ENCODE measurements around the gene LRRIQ3. TPM values are rescaled to one million over a fixed set of nuclear protein-coding genes. Genes with fewer than 3 reads are reported as not detected.
A peak's percentile ranks its signal among the peaks of the same experiment; 100 is the strongest.

Gene LRRIQ3
- total RNA-seq, 1 experiment from 2014 or later: 0.26 TPM

DNA sequence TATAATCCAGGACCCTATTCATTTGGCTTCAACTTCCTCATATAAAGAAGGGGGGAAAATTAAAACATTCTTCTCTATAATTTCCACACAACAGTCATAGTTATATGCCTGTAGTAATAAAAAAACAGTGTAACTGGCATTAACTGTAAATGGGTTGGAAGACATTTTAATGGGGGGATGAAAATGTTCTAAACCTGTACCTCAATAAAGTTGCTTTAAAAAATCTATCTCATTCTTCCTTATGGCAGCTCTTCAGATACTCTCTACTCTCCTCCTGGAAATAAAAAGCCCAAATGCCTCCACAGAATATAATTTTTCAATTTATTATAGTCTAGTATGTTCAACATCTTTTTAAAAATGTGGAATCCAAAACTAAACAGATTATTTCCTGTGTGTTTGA, 2.6 kb downstream of the LRRIQ3 start:
- H3K27me3 Mint-ChIP-seq (ENCODE audit: low read depth): peaks cover 2% of the 10 kb centered on the region

More for the DNA sequence above, 2.6 kb downstream of the LRRIQ3 start:
- Histone ChIP-seq H2BK5ac (ENCODE audit: insufficient read length, low read length) (no peak overlapping the region), H2BK20ac (ENCODE audit: low read depth, low read length, poor library complexity, severe bottlenecking) (no peak overlapping the region), H3K9me3 (ENCODE audit: control insufficient read depth, low read depth, low read length) (no peaks in the 10 kb centered on the region), H2BK15ac (ENCODE audit: low read depth, low read length) (no peak overlapping the region), H4K5ac (ENCODE audit: insufficient read length, low read depth, low read length) (no peak overlapping the region), H4K20me1 (ENCODE audit: control insufficient read depth, insufficient read depth, insufficient read length) (no peaks in the 10 kb centered on the region), H3K4me1 (ENCODE audit: insufficient read depth, low read length) (no peaks in the 10 kb centered on the region), H3K14ac (ENCODE audit: insufficient read depth, low read length) (no peak overlapping the region), H3K4me2 (ENCODE audit: insufficient read depth, insufficient read length, low read length) (no peak overlapping the region), H3K9ac (ENCODE audit: extremely low read depth, insufficient read length, low read length) (no peak overlapping the region), H3T11ph (ENCODE audit: low read length) (no peak overlapping the region), H3K27ac (ENCODE audit: insufficient read length, low read depth, low read length) (no peak overlapping the region), H3K79me1 (ENCODE audit: insufficient read depth, low read depth, low read length, poor library complexity, severe bottlenecking) (no peaks in the 10 kb centered on the region), H4K91ac (ENCODE audit: insufficient read length, low read depth, low read length) (no peak overlapping the region), H2BK12ac (ENCODE audit: insufficient read length, low read depth, low read length) (no peak overlapping the region), H2AFZ (ENCODE audit: low read length) (no peak overlapping the region), H2BK120ac (ENCODE audit: low read depth, low read length, poor library complexity, severe bottlenecking) (no peak overlapping the region), H3K23me2 (ENCODE audit: insufficient read length, low read depth, low read length, poor library complexity, severe bottlenecking) (peaks cover 5% of the 10 kb centered on the region), H2AK5ac (ENCODE audit: insufficient read length, low read length) (no peak overlapping the region), H3K18ac (ENCODE audit: insufficient read length, low read depth, low read length) (no peak overlapping the region), H3K4ac (ENCODE audit: low read depth, low read length) (no peak overlapping the region), H4K8ac (replicated peaks; ENCODE audit: insufficient read length, low read depth, low read length) (no peak overlapping the region), H3K27me3 (ENCODE audit: insufficient read depth, low read length) (no peaks in the 10 kb centered on the region), H3K79me2 (ENCODE audit: insufficient read depth, low read length) (no peaks in the 10 kb centered on the region), H3K56ac (ENCODE audit: insufficient read length, low read depth, low read length) (no peak overlapping the region), H3K23ac (ENCODE audit: insufficient read length, low read depth, low read length) (no peak overlapping the region)
- Mint-ChIP-seq H3K4me3 (no peak overlapping the region), H3K9me3 (0 out of 5 replicates have a peak, but pooled peaks cover 0 to 1% of the 10 kb centered on the region in 2 experiments), H3K27ac (0 out of 7 replicates have a peak overlapping the region, but pooled peaks of 1 of the 3 experiments have one; percentile 40), H3K36me3 (ENCODE audit: insufficient read depth in 1 of 3, low read depth in 3 of 3) (no peaks in the 10 kb centered on the region), H3K4me1 (peaks cover 2 to 12% of the 10 kb centered on the region in 2 experiments; a peak in 3 of 4 replicates)
- TF ChIP-seq, protein P1, sequence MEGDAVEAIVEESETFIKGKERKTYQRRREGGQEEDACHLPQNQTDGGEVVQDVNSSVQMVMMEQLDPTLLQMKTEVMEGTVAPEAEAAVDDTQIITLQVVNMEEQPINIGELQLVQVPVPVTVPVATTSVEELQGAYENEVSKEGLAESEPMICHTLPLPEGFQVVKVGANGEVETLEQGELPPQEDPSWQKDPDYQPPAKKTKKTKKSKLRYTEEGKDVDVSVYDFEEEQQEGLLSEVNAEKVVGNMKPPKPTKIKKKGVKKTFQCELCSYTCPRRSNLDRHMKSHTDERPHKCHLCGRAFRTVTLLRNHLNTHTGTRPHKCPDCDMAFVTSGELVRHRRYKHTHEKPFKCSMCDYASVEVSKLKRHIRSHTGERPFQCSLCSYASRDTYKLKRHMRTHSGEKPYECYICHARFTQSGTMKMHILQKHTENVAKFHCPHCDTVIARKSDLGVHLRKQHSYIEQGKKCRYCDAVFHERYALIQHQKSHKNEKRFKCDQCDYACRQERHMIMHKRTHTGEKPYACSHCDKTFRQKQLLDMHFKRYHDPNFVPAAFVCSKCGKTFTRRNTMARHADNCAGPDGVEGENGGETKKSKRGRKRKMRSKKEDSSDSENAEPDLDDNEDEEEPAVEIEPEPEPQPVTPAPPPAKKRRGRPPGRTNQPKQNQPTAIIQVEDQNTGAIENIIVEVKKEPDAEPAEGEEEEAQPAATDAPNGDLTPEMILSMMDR (conservative IDR thresholded peaks at IDR 0.05): no peak
- DNase-seq: no peak

Data from H9 (cell line).